ENCODE results near the gene ALKBH2. TPM values are rescaled to one million over a fixed set of nuclear protein-coding genes. Genes with fewer than 3 reads are reported as not detected.

The ALKBH2 gene
- total RNA-seq, 1 experiment from 2014 or later = 42.7 TPM

DNA sequence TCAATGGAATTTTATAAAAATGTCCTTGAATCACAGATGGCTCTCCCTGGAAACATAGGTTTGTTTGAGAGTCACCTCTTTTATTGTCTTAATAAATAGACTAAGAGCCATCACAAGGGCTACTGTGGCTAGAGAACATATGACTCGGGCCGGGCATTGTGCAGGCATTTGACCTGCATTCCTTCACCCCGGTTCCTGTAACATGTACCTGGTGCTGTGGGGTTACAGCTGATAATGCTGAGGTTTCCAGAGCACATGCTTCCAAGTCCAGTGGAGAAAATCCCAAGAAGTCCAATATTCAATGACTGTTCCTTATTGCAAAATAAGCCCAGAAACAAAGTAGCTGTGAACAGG lies 22.1 kb upstream of the ALKBH2 start:
- no peak for DNase-seq (ENCODE audit: low read depth)

DNA sequence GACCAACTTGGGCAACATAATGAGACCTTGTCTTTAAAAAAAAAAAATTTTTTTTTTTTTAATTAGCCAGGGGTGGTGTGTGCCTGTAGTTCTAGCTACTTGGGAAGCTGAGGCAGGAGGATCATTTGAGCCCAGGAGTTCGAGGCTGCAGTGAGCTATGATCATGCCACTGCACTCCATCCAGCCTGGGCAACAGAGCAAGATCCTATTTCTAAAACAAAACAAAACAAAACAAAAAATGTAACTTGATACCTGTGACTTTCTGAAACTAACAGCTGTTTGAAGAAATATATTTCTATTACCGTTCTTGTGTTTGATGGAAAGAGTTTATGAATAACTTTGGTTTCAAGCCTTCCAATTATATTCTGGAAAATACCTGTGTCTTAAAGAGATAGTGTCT lies 21.4 kb upstream of the ALKBH2 start:
- no peak for DNase-seq (ENCODE audit: low read depth)

DNA sequence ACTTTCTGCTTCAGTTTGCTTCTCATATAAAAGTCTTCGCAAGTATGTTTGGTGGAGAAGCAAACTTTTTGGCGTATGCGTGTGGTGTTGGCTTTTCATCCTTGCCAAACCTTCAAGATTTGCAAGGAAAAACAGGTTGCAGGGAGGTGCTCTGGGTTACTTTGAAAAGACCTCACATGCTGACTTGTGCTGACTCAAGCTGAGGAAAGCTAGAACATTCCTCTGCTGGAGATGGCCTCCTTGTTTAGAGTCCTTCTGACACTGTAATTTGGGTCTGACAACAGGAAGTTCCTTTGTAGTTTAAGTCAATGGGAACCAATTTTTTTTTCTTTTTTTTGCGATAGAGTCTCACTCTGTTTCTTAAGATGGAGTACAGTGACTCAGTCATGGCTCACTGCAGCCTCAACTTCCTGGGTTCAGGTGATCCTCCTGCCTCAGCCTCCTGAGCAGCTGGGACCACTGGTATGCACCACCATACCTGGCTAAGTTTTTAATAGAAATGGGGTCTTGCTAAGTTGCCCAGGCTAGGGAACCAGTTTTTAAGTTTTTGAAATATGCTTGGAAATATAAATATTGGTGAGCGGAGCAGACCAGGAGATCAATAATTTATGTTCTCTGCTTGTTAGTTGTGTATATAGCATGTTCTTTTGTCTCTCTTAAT lies 20.5 kb upstream of the ALKBH2 start:
- peak; percentile 16 for DNase-seq (ENCODE audit: low read depth)

DNA sequence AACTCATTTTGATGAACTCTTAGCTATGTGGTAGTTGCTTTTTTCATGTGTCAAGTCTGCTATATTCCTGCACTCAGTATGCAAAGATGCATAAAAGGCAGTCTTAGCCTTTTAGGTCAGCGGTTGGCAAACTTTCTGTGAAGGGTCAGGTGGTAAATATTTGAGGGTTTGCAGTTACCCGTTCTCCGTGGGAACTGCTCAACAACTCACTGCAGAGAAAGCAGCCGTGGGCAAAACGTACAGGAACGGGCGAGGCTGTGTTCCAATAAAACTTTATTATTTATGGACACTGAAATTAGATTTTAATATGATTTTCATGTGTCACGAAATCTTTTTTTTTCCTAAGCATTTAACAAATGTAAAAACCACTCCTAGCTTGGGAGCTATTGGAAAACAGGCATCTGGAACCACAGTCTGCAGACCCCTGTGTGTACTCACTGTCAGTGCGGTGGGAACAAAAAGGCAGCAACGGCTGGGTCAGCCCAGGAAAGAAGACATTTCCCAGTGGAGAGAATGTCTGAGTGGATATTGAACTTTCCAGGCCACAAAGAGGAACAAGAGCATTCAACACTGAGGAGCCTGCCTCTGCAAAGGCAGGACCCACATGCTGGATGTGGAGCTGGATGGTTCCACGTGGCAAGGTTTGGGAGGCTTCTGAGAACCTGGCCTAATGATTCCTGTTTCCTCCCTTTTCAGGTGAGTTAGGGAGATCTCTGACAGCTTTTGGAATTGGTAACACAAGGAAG lies 19.6 kb upstream of the ALKBH2 start:
- no peak for DNase-seq (ENCODE audit: low read depth)

DNA sequence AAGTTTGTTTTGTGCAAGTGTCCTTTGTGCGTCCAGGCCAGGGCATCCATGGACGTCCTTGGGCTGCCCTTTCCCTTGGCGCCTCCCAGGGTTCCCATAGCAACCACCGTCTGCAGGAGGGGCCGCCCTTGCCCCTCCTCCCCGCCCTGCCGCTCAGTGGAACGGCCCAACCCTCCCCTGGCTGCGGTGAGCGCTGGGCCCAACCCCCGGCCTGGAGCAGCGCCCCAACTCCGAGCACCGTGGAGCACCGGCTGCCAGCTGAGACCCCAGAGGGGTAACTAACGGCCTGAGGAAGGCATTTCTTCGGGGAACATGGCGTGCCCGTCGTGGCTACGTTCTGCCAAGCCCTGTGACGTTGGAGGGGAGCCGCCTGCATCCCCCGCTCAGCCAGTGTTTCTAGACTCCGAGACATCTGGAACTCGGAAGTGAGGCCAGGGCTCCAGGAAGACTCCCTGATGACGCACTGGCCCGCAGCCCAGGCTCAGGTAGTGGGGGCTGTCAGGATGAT lies 17.8 kb upstream of the ALKBH2 start:
- DNase-seq (ENCODE audit: low read depth) = peak; percentile 81

DNA sequence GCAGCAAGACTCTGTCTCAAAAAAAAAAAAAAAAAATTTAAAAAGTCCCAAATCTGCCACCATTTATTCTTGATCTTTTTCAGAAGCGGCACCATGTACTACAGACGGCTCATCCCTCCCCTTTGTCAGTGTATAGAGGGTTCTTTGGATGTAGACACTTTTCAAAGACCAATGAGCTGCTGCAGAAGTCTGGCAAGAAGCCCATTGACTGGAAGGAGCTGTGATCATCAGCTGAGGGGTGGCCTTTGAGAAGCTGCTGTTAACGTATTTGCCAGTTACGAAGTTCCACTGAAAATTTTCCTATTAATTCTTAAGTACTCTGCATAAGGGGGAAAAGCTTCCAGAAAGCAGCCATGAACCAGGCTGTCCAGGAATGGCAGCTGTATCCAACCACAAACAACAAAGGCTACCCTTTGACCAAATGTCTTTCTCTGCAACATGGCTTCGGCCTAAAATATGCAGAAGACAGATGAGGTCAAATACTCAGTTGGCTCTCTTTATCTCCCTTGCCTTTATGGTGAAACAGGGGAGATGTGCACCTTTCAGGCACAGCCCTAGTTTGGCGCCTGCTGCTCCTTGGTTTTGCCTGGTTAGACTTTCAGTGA lies 16.6 kb upstream of the ALKBH2 start:
- DNase-seq (ENCODE audit: low read depth) = no peak

DNA sequence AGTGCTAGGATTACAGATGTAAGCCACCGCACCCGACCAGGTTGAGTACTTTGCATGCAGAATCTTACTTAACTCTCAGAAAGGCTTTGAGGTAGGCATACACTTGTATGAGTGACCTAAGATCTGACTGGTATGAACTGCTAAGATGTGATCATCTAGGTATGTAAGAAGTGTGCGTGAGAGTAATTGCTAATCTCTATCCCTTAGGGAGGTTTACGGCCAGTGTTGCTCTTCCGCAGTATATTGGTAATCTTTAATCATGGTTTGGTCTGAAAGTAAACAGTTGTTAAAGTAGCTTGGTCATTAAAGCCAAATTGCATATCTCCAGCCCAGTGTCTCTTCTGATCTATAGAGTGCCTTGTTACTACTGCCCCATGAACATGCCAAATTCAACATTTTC lies 11.9 kb upstream of the ALKBH2 start:
- no peak for DNase-seq (ENCODE audit: low read depth)

DNA sequence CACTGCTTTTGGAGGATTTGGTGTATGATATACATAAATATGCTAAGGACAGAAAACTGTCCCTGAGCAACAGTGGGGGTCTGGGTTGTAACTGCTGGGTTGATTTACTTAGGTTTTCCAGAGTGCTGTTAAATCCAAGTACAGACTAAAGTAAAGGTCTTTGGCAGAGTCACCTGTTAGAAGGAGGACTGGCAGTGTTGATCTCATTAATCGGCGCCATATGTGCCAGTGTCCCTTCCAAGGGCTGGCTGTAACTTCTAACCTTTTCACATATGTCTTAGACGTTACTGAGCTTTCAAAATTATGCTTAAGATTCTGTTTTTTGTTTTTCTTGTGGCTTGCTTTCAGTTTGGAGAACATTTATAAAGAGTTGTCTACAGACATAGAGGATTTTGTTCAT lies 9.2 kb upstream of the ALKBH2 start:
- no peak for DNase-seq (ENCODE audit: low read depth)

DNA sequence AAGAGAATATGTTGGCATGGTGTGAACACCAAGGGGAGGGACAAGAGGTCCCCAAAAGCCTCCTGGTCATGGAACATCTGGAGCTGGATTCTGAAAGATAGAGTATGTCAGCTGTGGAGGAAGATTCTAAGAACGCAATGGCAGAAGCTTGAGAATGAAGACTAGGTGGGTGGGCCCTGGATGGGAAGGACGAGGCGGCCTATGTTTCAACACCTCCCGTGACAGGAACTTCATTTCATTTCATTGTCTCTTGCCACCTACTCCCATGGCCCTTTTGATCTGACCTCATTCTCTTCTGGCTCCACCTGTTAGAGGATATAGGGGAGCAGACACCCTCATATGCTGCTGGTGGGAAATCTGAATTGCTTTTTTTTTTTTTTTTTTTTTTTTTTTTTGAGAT lies 7.5 kb upstream of the ALKBH2 start:
- no peak for DNase-seq (ENCODE audit: low read depth)

DNA sequence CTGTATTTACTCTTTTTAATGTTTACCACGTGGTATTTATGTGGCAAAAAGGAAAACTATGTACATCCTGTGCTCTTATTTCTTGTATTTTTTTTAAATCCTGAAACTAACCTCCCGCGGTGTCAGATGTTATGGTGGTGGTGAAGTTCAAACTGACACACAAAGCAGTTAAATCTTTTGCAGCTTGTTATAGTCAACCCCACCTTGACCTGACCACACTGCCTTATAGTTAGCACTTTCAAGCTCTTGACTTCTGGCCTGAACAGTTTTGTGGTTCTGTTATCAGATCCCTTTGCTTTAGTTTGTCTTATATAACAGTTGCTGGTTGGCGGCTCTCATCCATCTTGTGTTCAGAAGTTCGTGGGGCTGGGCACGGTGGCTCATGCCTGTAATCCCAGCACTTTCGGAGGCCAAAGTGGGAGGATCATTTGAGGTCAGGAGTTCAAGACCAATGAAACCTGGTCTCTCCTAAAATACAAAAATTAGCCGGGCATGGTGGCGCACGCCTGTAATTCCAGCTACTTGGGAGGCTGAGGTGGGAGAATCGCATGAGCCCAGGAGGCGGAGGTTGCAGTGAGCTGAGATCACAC lies 6.3 kb upstream of the ALKBH2 start:
- no peak for DNase-seq (ENCODE audit: low read depth)

DNA sequence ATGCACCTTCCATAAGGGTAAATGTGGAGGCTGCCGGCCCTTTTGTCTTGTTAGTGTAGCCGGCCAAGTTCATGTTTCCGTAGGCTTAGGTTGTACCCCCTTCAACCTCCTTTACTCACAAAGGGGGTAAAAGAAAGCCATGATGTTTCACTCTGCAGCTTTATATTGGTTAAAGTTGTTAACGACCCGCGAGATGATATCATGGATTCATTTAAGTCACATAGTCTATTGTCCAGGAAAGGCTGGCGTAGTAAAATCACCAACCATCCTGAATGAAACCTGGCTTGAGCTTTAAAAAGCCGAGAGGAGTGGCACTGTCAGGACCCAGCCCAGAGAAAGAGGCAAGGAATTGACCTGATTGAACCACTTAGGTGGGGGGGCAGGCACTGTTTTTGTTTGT lies 5.4 kb upstream of the ALKBH2 start:
- DNase-seq (ENCODE audit: low read depth) = no peak

DNA sequence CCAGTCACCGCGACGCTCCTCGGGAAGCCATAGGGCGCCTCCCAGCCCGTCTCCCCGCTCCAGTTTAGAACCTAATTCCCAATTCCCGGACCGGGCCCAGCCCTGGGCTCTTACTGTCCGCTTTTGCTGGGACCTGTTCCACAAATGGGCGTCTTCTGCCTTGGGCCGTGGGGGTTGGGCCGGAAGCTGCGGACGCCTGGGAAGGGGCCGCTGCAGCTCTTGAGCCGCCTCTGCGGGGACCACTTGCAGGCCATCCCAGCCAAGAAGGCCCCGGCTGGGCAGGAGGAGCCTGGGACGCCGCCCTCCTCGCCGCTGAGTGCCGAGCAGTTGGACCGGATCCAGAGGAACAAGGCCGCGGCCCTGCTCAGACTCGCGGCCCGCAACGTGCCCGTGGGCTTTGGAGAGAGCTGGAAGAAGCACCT lies 4.9 kb upstream of the ALKBH2 start:
- DNase-seq (ENCODE audit: low read depth) = no peak

DNA sequence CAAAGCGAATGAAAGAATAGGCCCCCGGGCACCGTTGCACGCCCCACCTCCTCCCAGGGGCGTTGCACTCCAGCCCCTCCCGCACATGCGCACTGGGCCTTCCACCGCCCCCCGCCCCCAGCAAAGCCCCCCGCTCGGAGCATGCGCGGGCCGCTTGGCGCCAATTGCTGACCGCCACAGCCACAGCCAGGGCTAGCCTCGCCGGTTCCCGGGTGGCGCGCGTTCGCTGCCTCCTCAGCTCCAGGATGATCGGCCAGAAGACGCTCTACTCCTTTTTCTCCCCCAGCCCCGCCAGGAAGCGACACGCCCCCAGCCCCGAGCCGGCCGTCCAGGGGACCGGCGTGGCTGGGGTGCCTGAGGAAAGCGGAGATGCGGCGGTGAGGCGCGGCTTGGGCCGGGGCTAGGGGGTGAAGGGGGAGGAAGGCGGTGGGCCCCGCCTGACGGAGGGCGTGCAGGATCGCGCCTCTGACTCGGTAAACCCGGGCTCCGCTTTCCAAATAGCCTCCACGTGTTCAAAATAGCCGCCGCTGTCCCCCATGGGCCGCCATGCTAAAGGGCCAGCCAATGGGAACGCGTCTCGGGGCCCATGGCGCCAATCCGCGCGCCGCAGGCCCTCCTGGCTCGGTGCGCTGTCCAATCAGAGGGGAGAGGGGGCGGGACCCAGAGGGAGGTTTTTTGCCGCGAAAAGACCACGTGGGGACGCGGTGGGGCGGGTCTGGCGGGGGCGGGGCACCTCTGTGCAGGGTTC lies 4.3 kb upstream of the ALKBH2 start, which contains the start of gene UNG:
Gene UNG (plus strand): TSS at position 163 of the 748 bp plus-strand sequence. CDS start 83 bp downstream, at position 246.
- peak; percentile 88 for DNase-seq (ENCODE audit: low read depth)

DNA sequence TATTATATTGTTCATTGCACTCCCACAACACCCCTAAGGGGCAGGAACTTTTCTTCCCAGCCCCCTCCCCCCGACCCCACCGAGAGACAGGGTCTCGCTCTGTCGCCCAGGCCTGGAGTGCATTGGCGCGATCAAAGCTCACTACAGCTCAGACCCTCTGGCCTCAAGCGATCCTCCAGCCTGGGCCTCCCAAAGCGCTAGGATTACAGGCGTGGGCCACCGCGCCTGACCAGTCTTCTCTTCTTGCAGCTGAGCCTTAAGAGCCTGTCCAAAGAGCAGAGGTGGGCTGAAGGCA lies 3.8 kb upstream of the ALKBH2 start:
- no peak for DNase-seq (ENCODE audit: low read depth)

DNA sequence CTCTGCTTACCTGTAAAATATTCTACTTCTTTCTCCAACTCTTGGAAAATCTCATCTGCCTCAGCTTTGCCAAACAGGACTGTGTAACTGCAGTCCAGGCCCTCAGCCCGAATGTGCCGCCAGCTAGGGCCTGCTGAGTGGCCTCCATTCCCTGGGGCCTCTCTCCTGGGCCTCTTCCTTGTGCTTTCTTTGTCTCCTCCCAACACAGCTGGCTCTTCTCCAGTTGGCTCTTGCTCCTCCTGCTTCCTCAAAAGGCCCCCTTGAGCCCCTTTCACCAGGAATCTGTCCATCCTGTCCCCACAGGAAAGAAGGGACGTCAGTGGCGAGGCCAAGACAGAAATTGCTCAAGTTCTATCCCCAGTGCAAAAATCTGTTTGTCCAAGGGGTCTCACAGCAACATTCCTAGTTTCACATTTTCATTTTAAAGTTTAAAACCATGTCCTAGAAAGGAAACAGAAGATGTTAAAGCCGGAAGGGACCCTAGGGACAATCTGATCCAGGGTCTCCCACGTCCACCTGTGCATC lies 713 bp downstream of the ALKBH2 start:
- no peak for DNase-seq (ENCODE audit: low read depth)

DNA sequence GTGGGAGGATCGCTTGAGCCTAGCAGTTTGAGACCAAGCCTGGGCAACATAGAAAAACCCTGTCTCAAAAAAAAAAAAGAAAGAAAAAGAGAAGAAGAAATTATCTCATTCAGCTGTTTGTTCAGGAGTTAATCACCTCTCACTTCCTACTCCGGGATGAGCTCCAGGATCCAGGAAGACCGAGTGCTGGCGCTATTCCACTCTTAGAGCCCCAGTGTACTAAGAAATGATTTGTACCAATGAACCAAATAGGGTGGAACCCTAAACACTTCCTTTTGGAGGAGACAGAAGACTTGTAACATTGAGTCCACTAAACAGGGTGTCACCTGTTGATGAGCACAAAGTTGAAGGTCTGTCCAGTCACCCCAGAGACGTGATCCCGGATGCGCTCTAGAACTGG lies 3.6 kb downstream of the ALKBH2 start:
- DNase-seq (ENCODE audit: low read depth) = no peak

DNA sequence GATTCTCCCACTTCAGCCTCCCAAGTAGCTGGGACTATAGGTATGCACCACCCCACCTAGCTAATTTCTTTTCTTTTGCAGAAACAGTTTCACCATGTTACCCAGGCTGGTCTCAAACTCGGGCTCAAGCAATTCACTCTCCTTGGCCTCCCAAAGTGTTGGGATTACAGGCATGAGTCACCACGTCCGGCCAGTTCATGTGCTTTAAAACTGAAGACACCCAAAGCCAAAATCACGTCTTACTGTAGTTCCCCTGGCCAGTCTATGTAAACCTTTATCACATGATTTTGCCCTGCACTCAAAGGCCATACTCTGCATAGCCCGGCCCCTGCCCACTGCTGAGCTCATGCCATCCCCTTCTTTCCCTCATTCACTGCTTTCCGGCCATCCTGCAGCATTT lies 4.5 kb downstream of the ALKBH2 start:
- peak; percentile 67 for DNase-seq (ENCODE audit: low read depth)

DNA sequence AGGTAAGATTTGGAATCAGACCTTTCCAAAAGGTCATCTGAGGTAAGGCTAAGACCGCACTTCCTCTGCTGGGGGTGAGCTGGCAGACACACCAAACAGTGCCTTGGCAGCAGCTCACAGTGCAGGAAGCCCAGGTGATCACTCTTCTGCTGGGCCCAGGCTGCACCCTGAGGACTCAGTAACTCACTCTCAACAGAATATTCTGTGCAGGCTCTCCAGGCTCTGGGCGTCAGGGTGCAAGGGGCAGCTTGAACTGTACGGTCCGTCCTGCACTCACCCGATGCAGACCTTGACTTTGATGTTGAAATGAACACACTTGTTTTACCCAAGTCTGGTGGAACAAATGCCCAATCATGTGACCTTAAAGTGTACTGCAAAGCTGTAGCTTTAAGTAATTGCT lies 6.0 kb downstream of the ALKBH2 start:
- DNase-seq (ENCODE audit: low read depth) = no peak

DNA sequence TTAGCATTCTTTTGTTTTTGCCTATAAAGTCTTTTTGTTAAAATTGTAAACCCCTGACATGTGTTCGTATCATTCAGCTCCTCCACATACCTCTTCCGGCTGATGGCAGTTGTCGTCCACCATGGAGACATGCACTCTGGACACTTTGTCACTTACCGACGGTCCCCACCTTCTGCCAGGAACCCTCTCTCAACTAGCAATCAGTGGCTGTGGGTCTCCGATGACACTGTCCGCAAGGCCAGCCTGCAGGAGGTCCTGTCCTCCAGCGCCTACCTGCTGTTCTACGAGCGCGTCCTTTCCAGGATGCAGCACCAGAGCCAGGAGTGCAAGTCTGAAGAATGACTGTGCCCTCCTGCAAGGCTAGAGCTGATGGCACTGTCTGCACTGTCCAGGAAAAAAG lies 7.7 kb downstream of the ALKBH2 start:
- no peak for DNase-seq (ENCODE audit: low read depth)

DNA sequence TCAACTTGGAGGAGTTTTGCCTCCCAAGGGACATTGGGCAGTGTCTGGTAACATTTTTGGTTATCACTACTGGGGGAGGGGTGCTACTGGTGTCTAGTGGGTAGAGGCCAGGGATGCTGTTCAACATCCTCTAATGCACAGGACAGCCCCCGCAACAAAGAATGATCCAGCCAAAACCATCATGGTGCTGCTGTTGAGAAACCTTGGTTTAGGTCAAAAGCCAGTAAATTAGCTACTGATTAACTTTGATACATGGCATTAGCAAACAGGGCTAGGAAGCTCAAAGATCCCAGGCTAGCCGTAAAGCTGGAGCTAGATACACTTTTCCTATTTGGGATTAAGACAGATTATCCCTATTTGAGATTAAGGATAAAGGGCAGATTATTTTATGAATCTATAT lies 8.8 kb downstream of the ALKBH2 start:
- no peak for DNase-seq (ENCODE audit: low read depth)

DNA sequence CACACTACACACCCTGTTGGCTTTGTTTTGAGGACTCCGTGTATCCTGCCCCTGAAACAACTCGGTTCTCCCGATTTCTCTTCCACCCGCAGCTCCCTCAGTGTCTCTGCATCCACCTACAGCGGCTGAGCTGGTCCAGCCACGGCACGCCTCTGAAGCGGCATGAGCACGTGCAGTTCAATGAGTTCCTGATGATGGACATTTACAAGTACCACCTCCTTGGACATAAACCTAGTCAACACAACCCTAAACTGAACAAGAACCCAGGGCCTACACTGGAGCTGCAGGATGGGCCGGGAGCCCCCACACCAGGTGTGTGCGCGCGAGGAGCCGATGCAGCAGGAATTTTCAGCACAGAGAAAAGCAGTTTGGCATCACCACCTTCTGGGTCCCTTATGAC lies 10.5 kb downstream of the ALKBH2 start:
- DNase-seq (ENCODE audit: low read depth) = no peak
